WTC11 (cell line): ENCODE results near the gene SLC43A3. TPM values are rescaled to one million over a fixed set of nuclear protein-coding genes. Genes with fewer than 3 reads are reported as not detected.

Source experiments
- ATAC-seq: fragments of 200-7000 bp; cut with Tn5 transposase; 2 replicates; pipeline ENCODE4 v1.10.0; 2021; ENCODE audit warnings: mild to moderate bottlenecking, moderate library complexity
- CTCF ChIA-PET: fragments of 300-600 bp; sonication (Branson Sonifier 250); formaldehyde crosslinking; loops from one replicate; lab custom pipeline; 2021; ENCODE audit warnings: antibody characterized with exemption; lab: Charles Lee
- POLR2A ChIA-PET: fragments of 350-600 bp; sonication (Branson Sonifier 250); formaldehyde crosslinking; loops from one replicate; lab custom pipeline; 2021; ENCODE audit warnings: antibody characterized with exemption; lab: Charles Lee
- DNase-seq: peaks from one replicate; pipeline ENCODE4 v3.0.0; 2021; ENCODE audit warnings: low spot score
- H3K27ac Mint-ChIP-seq: 2 replicates; pipeline ENCODE4 v1.8.0; 2021; ENCODE audit warnings: mixed read lengths
- H3K27me3 Mint-ChIP-seq: 2 replicates; pipeline ENCODE4 v1.8.0; 2021; ENCODE audit warnings: low read depth, mild to moderate bottlenecking, moderate library complexity, mixed read lengths
- H3K36me3 Mint-ChIP-seq: 2 replicates; pipeline ENCODE4 v1.8.0; 2021; ENCODE audit warnings: mixed read lengths
- H3K4me1 Mint-ChIP-seq: 2 replicates; pipeline ENCODE4 v1.8.0; 2022; ENCODE audit warnings: mixed read lengths
- H3K4me3 Mint-ChIP-seq: 2 replicates; pipeline ENCODE4 v1.8.0; 2021; ENCODE audit warnings: mild to moderate bottlenecking, moderate library complexity, mixed read lengths
- H3K9me3 Mint-ChIP-seq: 2 replicates; pipeline ENCODE4 v1.8.0; 2021; ENCODE audit warnings: mixed read lengths
- CBFB ChIP-seq: sonication (generic); formaldehyde crosslinking; IDR thresholded peaks from 2 replicates; pipeline ENCODE4 v1.8.1; 2022; ENCODE audit warnings: mild to moderate bottlenecking, low read depth, missing genetic modification reagents
- CREB1 ChIP-seq: sonication (generic); formaldehyde crosslinking; IDR thresholded peaks from 2 replicates; pipeline ENCODE4 v1.8.0; 2023; ENCODE audit warnings: mild to moderate bottlenecking, missing genetic modification reagents
- FOXK1 ChIP-seq: sonication (generic); formaldehyde crosslinking; IDR thresholded peaks from 2 replicates; pipeline ENCODE4 v1.8.0; 2022; ENCODE audit warnings: mild to moderate bottlenecking, moderate library complexity, missing genetic modification reagents
- NR3C1 ChIP-seq: sonication (generic); formaldehyde crosslinking; conservative IDR thresholded peaks from 2 replicates; pipeline ENCODE4 v1.8.1; 2023; ENCODE audit warnings: low read depth, mild to moderate bottlenecking, missing genetic modification reagents
- PRRX2 ChIP-seq: fragments of 250-450 bp; sonication (Bioruptor Pico); IDR thresholded peaks from 2 replicates; pipeline ENCODE4 v1.8.0; 2021; ENCODE audit warnings: mild to moderate bottlenecking
- TP53 ChIP-seq: sonication (generic); formaldehyde crosslinking; IDR thresholded peaks from 2 replicates; pipeline ENCODE4 v1.8.1; 2023; ENCODE audit warnings: mild to moderate bottlenecking, missing genetic modification reagents
- ZNF121 ChIP-seq: sonication (generic); formaldehyde crosslinking; IDR thresholded peaks from 2 replicates; pipeline ENCODE4 v1.8.0; 2023; ENCODE audit warnings: missing genetic modification reagents
- ZNF416 ChIP-seq: fragments of 250-450 bp; sonication (Bioruptor Pico); IDR thresholded peaks from 2 replicates; pipeline ENCODE4 v1.9.0; 2021; ENCODE audit warnings: mild to moderate bottlenecking, inconsistent platforms
- total RNA-seq: library from RNA; stranded (reverse); gene quantifications from 3 replicates; pipeline ENCODE4 v1.2.3, GENCODE V29; 2021
- TF ChIP-seq, protein P1 (sequence below): sonication (generic); formaldehyde crosslinking; IDR thresholded peaks from 2 replicates; pipeline ENCODE4 v1.8.0; 2022; ENCODE audit warnings: mild to moderate bottlenecking, missing genetic modification reagents
- TF ChIP-seq, protein P2 (sequence below): sonication (generic); formaldehyde crosslinking; IDR thresholded peaks from 2 replicates; pipeline ENCODE4 v1.8.1; 2022; ENCODE audit warnings: mild to moderate bottlenecking, moderate library complexity, missing genetic modification reagents
- TF ChIP-seq, protein P3 (sequence below): sonication (generic); formaldehyde crosslinking; IDR thresholded peaks from 2 replicates; pipeline ENCODE4 v1.8.1; 2023; ENCODE audit warnings: mild to moderate bottlenecking, missing genetic modification reagents, moderate library complexity
- TF ChIP-seq, protein P4 (sequence below): fragments of 250-450 bp; sonication (Bioruptor Pico); IDR thresholded peaks from 2 replicates; pipeline ENCODE4 v1.9.0; 2021; ENCODE audit warnings: mild to moderate bottlenecking
- TF ChIP-seq, protein P5 (sequence below): sonication (generic); formaldehyde crosslinking; IDR thresholded peaks from 2 replicates; pipeline ENCODE4 v1.8.0; 2022; ENCODE audit warnings: missing genetic modification reagents
- TF ChIP-seq, protein P6 (sequence below): sonication (generic); formaldehyde crosslinking; IDR thresholded peaks from 2 replicates; pipeline ENCODE4 v1.8.0; 2022; ENCODE audit warnings: mild to moderate bottlenecking, missing genetic modification reagents

SLC43A3 gene
- total RNA-seq, 1 experiment from 2014 or later = 22.6 TPM

DNA sequence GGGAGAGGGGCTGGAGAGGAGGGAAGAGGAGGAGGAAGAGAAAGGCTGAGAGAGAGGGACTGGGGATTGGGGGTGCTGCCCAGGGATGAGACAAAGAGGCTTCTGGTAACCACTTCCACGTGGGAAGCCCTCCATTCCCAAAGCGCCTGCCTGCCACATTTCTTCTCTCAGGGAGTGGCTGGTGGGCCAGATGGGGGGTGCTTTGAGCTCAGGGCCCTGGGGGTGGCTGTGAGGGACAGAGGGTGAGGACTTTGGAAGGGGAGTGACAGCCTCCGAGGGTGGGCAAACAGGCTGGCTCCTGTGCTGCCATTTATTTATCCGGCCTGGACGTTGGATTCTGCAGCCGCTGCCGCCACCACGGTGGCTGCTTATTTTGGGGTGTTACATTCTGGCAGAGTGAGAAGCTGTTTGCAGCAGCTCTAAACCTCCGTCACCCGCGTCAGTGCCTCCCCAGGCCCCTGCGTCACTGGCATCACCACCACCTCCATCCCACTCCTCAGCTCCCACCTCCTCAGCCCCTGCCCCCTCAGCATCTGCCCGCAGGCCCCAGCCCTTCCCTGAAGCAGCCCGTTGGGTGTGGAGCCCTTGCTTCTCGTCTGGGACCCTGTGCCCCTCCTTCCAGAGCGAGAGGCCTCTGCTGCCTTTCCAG, 35.0 kb upstream of the SLC43A3 start:
- peaks cover 59% of the 10 kb centered on the region for H3K27me3 Mint-ChIP-seq
- TF ChIP-seq ZNF121 (CRISPR knock-in tag) = no peak
- no peak for TF ChIP-seq PRRX2 (CRISPR knock-in tag)
- no peak for TF ChIP-seq CBFB (CRISPR knock-in tag)
- TF ChIP-seq, protein P1, sequence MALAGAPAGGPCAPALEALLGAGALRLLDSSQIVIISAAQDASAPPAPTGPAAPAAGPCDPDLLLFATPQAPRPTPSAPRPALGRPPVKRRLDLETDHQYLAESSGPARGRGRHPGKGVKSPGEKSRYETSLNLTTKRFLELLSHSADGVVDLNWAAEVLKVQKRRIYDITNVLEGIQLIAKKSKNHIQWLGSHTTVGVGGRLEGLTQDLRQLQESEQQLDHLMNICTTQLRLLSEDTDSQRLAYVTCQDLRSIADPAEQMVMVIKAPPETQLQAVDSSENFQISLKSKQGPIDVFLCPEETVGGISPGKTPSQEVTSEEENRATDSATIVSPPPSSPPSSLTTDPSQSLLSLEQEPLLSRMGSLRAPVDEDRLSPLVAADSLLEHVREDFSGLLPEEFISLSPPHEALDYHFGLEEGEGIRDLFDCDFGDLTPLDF (CRISPR knock-in tag) = no peak
- TF ChIP-seq, protein P2, sequence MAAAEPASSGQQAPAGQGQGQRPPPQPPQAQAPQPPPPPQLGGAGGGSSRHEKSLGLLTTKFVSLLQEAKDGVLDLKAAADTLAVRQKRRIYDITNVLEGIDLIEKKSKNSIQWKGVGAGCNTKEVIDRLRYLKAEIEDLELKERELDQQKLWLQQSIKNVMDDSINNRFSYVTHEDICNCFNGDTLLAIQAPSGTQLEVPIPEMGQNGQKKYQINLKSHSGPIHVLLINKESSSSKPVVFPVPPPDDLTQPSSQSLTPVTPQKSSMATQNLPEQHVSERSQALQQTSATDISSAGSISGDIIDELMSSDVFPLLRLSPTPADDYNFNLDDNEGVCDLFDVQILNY (CRISPR knock-in tag) = no peak
- TF ChIP-seq NR3C1 (CRISPR knock-in tag) = no peak
- TF ChIP-seq, protein P3, sequence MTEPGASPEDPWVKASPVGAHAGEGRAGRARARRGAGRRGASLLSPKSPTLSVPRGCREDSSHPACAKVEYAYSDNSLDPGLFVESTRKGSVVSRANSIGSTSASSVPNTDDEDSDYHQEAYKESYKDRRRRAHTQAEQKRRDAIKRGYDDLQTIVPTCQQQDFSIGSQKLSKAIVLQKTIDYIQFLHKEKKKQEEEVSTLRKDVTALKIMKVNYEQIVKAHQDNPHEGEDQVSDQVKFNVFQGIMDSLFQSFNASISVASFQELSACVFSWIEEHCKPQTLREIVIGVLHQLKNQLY = no peak
- no peak for TF ChIP-seq CREB1 (CRISPR knock-in tag)
- no peak for TF ChIP-seq ZNF416 (CRISPR knock-in tag)
- no peak for TF ChIP-seq TP53 (CRISPR knock-in tag)
- TF ChIP-seq, all 79 proteins: peak for 0
- POLR2A ChIA-PET = interaction anchor here (0.7 to 1.9 kb wide), 3 partner anchors 15 to 182 kb away, joined by 3 to 6 read pairs (median 4); no protein-coding TSS in a partner anchor
- ATAC-seq (no peak), DNase-seq (no peak)
- CTCF ChIA-PET = interaction anchor here (1.0 to 7.4 kb wide), 12 partner anchors 11 to 182 kb away, joined by 3 to 260 read pairs (median 16); partner anchors contain the start of genes SLC43A1 and TNKS1BP1
- no peaks in the 10 kb centered on the region for H3K9me3 Mint-ChIP-seq
- H3K27ac Mint-ChIP-seq = no peak overlapping the region
- H3K36me3 Mint-ChIP-seq = no peaks in the 10 kb centered on the region
- H3K4me1 Mint-ChIP-seq = peaks cover 47% of the 10 kb centered on the region
- H3K4me3 Mint-ChIP-seq = peak overlapping the region; percentile 75

DNA sequence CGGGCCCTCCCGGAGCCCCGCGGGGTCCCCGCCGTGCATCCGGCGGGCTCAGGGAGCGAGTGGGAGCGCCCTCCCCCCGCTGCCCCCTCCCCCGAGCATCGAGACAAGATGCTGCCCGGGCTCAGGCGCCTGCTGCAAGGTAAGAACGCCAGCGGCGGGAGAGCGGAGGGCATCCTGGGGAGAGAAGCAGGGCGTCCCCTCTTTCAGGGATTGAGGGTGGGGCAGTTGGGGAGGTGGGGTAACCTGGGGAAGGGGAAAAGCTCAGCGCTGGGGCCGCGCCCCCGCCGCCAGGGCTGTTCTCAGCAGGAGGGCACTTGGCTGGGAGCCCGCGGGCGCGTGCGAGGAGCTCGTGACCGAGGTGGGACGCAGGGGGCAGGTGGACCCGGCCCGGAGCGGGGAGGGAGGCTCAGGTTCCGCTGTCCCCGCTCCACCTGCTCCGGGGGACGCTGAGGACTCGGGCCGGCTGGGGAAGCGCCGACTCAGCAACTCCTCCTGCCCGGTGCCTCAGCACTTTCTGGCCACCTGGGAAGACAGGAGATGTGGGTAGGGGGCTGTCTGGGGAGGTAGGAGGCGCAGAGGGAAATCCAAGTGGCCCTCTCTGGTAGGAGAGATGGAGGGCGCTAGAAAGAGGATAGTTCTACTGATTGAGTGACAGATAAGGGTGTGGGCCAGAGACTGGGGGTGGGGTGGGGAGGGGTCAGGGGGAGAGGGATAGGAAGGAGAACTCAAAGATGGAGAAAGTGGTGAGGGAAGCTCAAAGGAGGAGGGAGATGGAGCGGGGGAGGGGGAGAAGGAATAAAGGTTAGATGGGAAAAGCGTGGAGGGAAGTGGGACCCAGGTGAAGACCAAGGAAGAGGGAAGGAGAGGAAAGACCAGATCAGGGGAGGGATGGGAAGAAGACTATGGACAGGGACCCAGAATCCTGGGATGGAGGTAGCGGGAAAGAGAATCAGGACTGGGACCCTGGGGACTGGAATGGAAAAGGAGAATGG, 34.1 kb upstream of the SLC43A3 start:
- ATAC-seq (peak; percentile 12), DNase-seq (peak; percentile 62)
- CTCF ChIA-PET = interaction anchor here (0.6 to 7.4 kb wide), 33 partner anchors 7 to 1053 kb away, joined by 3 to 260 read pairs (median 4); partner anchors contain the start of genes MED19, SERPING1, SLC43A1 and SSRP1
- TF ChIP-seq, protein P4, sequence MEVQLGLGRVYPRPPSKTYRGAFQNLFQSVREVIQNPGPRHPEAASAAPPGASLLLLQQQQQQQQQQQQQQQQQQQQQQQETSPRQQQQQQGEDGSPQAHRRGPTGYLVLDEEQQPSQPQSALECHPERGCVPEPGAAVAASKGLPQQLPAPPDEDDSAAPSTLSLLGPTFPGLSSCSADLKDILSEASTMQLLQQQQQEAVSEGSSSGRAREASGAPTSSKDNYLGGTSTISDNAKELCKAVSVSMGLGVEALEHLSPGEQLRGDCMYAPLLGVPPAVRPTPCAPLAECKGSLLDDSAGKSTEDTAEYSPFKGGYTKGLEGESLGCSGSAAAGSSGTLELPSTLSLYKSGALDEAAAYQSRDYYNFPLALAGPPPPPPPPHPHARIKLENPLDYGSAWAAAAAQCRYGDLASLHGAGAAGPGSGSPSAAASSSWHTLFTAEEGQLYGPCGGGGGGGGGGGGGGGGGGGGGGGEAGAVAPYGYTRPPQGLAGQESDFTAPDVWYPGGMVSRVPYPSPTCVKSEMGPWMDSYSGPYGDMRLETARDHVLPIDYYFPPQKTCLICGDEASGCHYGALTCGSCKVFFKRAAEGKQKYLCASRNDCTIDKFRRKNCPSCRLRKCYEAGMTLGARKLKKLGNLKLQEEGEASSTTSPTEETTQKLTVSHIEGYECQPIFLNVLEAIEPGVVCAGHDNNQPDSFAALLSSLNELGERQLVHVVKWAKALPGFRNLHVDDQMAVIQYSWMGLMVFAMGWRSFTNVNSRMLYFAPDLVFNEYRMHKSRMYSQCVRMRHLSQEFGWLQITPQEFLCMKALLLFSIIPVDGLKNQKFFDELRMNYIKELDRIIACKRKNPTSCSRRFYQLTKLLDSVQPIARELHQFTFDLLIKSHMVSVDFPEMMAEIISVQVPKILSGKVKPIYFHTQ = no peak
- TF ChIP-seq, protein P5, sequence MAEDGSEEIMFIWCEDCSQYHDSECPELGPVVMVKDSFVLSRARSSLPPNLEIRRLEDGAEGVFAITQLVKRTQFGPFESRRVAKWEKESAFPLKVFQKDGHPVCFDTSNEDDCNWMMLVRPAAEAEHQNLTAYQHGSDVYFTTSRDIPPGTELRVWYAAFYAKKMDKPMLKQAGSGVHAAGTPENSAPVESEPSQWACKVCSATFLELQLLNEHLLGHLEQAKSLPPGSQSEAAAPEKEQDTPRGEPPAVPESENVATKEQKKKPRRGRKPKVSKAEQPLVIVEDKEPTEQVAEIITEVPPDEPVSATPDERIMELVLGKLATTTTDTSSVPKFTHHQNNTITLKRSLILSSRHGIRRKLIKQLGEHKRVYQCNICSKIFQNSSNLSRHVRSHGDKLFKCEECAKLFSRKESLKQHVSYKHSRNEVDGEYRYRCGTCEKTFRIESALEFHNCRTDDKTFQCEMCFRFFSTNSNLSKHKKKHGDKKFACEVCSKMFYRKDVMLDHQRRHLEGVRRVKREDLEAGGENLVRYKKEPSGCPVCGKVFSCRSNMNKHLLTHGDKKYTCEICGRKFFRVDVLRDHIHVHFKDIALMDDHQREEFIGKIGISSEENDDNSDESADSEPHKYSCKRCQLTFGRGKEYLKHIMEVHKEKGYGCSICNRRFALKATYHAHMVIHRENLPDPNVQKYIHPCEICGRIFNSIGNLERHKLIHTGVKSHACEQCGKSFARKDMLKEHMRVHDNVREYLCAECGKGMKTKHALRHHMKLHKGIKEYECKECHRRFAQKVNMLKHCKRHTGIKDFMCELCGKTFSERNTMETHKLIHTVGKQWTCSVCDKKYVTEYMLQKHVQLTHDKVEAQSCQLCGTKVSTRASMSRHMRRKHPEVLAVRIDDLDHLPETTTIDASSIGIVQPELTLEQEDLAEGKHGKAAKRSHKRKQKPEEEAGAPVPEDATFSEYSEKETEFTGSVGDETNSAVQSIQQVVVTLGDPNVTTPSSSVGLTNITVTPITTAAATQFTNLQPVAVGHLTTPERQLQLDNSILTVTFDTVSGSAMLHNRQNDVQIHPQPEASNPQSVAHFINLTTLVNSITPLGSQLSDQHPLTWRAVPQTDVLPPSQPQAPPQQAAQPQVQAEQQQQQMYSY (CRISPR knock-in tag) = peak; percentile 60; the same call in 1 of the 2 replicates
- TF ChIP-seq FOXK1 = 0 out of 2 replicates have a peak, but pooled peaks have one; percentile 12
- TF ChIP-seq, protein P6, sequence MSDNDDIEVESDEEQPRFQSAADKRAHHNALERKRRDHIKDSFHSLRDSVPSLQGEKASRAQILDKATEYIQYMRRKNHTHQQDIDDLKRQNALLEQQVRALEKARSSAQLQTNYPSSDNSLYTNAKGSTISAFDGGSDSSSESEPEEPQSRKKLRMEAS (CRISPR knock-in tag) = peak; percentile 29; the same call in 1 of the 2 replicates
- no peaks in the 10 kb centered on the region for H3K36me3 Mint-ChIP-seq
- H3K9me3 Mint-ChIP-seq = no peaks in the 10 kb centered on the region
- no peak overlapping the region for H3K27ac Mint-ChIP-seq
- peaks cover 66% of the 10 kb centered on the region for H3K27me3 Mint-ChIP-seq
- H3K4me1 Mint-ChIP-seq = peaks cover 49% of the 10 kb centered on the region
- peak overlapping the region; percentile 75 for H3K4me3 Mint-ChIP-seq
- POLR2A ChIA-PET = interaction anchor here (0.6 to 1.9 kb wide), 7 partner anchors 11 to 63 kb away, joined by 3 to 6 read pairs (median 3); no protein-coding TSS in a partner anchor
